Keratinocyte (primary cell): ENCODE data around the gene DNAJA3. TPM values are rescaled to one million over a fixed set of nuclear protein-coding genes. Genes with fewer than 3 reads are reported as not detected.

Experiments
- DNase-seq: peaks from one replicate; pipeline ENCODE4 v3.0.0-alpha.2; 2011; ENCODE audit warnings: low read depth, missing footprints, low spot score
- FAIRE-seq: peaks from 2 replicates; lab custom pipeline; 2011; peaks lifted over from hg19 to GRCh38; lab: Jason Lieb, UNC
- H2AFZ ChIP-seq: 2 replicates; pipeline ENCODE4 v1.6.0; 2012; ENCODE audit warnings: low read length, control low read depth, inconsistent platforms; ENCODE audit not compliant: control insufficient read depth
- H3K27ac ChIP-seq: 2 replicates; pipeline ENCODE4 v1.5.1; 2011; ENCODE audit warnings: low read length; ENCODE audit not compliant: control insufficient read depth, insufficient read depth
- H3K27me3 ChIP-seq: 3 replicates; pipeline ENCODE4 v1.6.0; 2011; ENCODE audit warnings: low read length; ENCODE audit not compliant: control insufficient read depth, insufficient read depth; ENCODE audit errors: extremely low read depth
- H3K36me3 ChIP-seq, 2 experiments: 2 replicates in 1 of 2; 3 replicates in 1 of 2; pipeline ENCODE4 v1.5.1; 2011; ENCODE audit warnings: low read length in 2 of 2, mild to moderate bottlenecking in 1 of 2; ENCODE audit not compliant: control insufficient read depth in 2 of 2, insufficient read depth in 2 of 2; ENCODE audit errors: extremely low read depth in 1 of 2
- H3K4me1 ChIP-seq: 3 replicates; pipeline ENCODE4 v1.5.1; 2011; ENCODE audit warnings: low read length; ENCODE audit not compliant: control insufficient read depth, insufficient read depth; ENCODE audit errors: extremely low read depth
- H3K4me2 ChIP-seq: 3 replicates; pipeline ENCODE4 v1.6.0; 2011; ENCODE audit warnings: low read depth, low read length; ENCODE audit not compliant: control insufficient read depth, insufficient read depth; ENCODE audit errors: extremely low read depth
- H3K4me3 ChIP-seq, 3 experiments: fragments of 200-600 bp in 1 of 3; sonication (generic) in 1 of 3; 2 replicates in 2 of 3; 3 replicates in 1 of 3; pipeline ENCODE4 v1.5.1; 2011 to 2016; ENCODE audit warnings: low read length in 3 of 3, mild to moderate bottlenecking in 3 of 3, control low read depth in 2 of 3, inconsistent platforms in 1 of 3, low read depth in 1 of 3, mixed read lengths in 1 of 3, mixed run types in 1 of 3, moderate library complexity in 1 of 3; ENCODE audit not compliant: control insufficient read depth in 2 of 3, insufficient read depth in 2 of 3; ENCODE audit errors: extremely low read depth in 1 of 3
- H3K79me2 ChIP-seq: 2 replicates; pipeline ENCODE4 v1.6.0; 2012; ENCODE audit warnings: low read length; ENCODE audit not compliant: control insufficient read depth, insufficient read depth
- H3K9ac ChIP-seq: 3 replicates; pipeline ENCODE4 v1.6.0; 2011; ENCODE audit warnings: low read length; ENCODE audit not compliant: control insufficient read depth, insufficient read depth; ENCODE audit errors: extremely low read depth
- H3K9me1 ChIP-seq: 3 replicates; pipeline ENCODE4 v1.6.0; 2011; ENCODE audit warnings: low read length; ENCODE audit not compliant: control insufficient read depth, insufficient read depth; ENCODE audit errors: extremely low read depth
- H3K9me3 ChIP-seq: 2 replicates; pipeline ENCODE4 v1.5.1; 2012; ENCODE audit warnings: low read depth, low read length; ENCODE audit not compliant: control insufficient read depth
- H4K20me1 ChIP-seq: 3 replicates; pipeline ENCODE4 v1.6.0; 2011; ENCODE audit warnings: low read length; ENCODE audit not compliant: control insufficient read depth, insufficient read depth; ENCODE audit errors: extremely low read depth
- CTCF ChIP-seq, 3 experiments: IDR thresholded peaks in 1 of 3; conservative IDR thresholded peaks in 1 of 3; optimal IDR thresholded peaks in 1 of 3; 2 replicates in 2 of 3; 3 replicates in 1 of 3; pipeline versions ENCODE3 to v1.5.1; 2011; ENCODE audit warnings: low read length in 3 of 3, mild to moderate bottlenecking in 3 of 3, moderate library complexity in 2 of 3, control low read depth in 1 of 3, inconsistent platforms in 1 of 3; ENCODE audit not compliant: insufficient read depth in 2 of 3; ENCODE audit errors: extremely low read depth in 1 of 3
- EZH2 ChIP-seq: IDR thresholded peaks from one replicate; pipeline ENCODE4 v1.6.1; 2012; ENCODE audit warnings: inconsistent platforms, mild to moderate bottlenecking, low read length, moderate library complexity
- dilution Hi-C: fragments of 300-500 bp; cut with MboI; formaldehyde crosslinking; loops from one replicate; pipeline ENCODE4 v1.7.0; 2020; ENCODE audit warnings: low sequenced_read_pairs; ENCODE audit not compliant: extremely low pct_ligation_motif_present
- polyA plus RNA-seq, 5 experiments: library from polyadenylated mRNA; depleted of rRNA in 3 of 5; stranded (reverse) in 3 of 5; stranded (forward) in 1 of 5; unstranded in 1 of 5; fragments of >200 nt; gene quantifications; 1 replicate in 1 of 5; 2 replicates in 3 of 5; 3 replicates in 1 of 5; pipeline versions ENCODE4 v1.2.1 to v1.2.3, GENCODE V29; 2011 to 2012; ENCODE audit warnings: missing spikeins in 2 of 5, low read depth in 1 of 5, low replicate concordance in 1 of 5

DNAJA3 gene
- polyA plus RNA-seq, 1 donor (not counting 4 experiments of a cell fraction or from before 2014, with no cell fraction given) = 48.4 TPM

- H3K9ac ChIP-seq = no peak overlapping the region
- no peaks in the 10 kb centered on the region for H3K27me3 ChIP-seq
- no peaks in the 10 kb centered on the region for H3K9me3 ChIP-seq
- dilution Hi-C loops = no loop called here
- DNase-seq (no peak), FAIRE-seq (no peak)
- H3K4me3 ChIP-seq = no peak overlapping the region
- H3K79me2 ChIP-seq = no peaks in the 10 kb centered on the region
- H2AFZ ChIP-seq = no peak overlapping the region
- H3K27ac ChIP-seq = no peak overlapping the region
- no peak overlapping the region for H3K4me2 ChIP-seq
- H3K9me1 ChIP-seq = no peaks in the 10 kb centered on the region
- TF ChIP-seq CTCF (optimal IDR thresholded peaks at IDR 0.05 in 1 of 3, IDR thresholded peaks at IDR 0.05 in 1 of 3, conservative IDR thresholded peaks at IDR 0.05 in 1 of 3; ENCODE audit: extremely low read depth in 1 of 3, insufficient read depth in 2 of 3, low read length in 3 of 3) (no peak), EZH2 (no peak)
- H3K4me1 ChIP-seq = peaks cover 11% of the 10 kb centered on the region
- peaks cover 12 to 27% of the 10 kb centered on the region in 2 experiments for H3K36me3 ChIP-seq
- H4K20me1 ChIP-seq = peaks cover 3% of the 10 kb centered on the region
Measured at GRCh38 chr16:4391631-4392381, 33.9 kb upstream of the DNAJA3 start.

GRCh38 chr16:4392382-4393239 lies 33.1 kb upstream of the DNAJA3 start:
- no peak for TF ChIP-seq CTCF (optimal IDR thresholded peaks at IDR 0.05 in 1 of 3, IDR thresholded peaks at IDR 0.05 in 1 of 3, conservative IDR thresholded peaks at IDR 0.05 in 1 of 3; ENCODE audit: extremely low read depth in 1 of 3, insufficient read depth in 2 of 3, low read length in 3 of 3)
- no peak for TF ChIP-seq EZH2
- dilution Hi-C loops = no loop called here
- no peaks in the 10 kb centered on the region for H3K9me1 ChIP-seq
- no peaks in the 10 kb centered on the region for H3K9me3 ChIP-seq
- no peak for DNase-seq
- H3K27ac ChIP-seq = no peak overlapping the region
- peaks cover 12 to 27% of the 10 kb centered on the region in 2 experiments for H3K36me3 ChIP-seq
- H3K79me2 ChIP-seq = no peaks in the 10 kb centered on the region
- H4K20me1 ChIP-seq = peaks cover 3% of the 10 kb centered on the region
- FAIRE-seq = no peak
- H3K9ac ChIP-seq = peak overlapping the region; percentile 28
- H3K27me3 ChIP-seq = no peaks in the 10 kb centered on the region
- H2AFZ ChIP-seq = no peak overlapping the region
- peaks cover 11% of the 10 kb centered on the region for H3K4me1 ChIP-seq
- H3K4me2 ChIP-seq = no peak overlapping the region
- H3K4me3 ChIP-seq = no peak overlapping the region
